Thyroid gland (tissue), 4 donors: ENCODE data around the gene EIF6. TPM values are rescaled to one million over a fixed set of nuclear protein-coding genes. Genes with fewer than 3 reads are reported as not detected.

Source experiments
- DNase-seq, 2 donors: peaks; one replicate each; pipeline ENCODE4 v3.0.0-alpha.2; 2019
- H3K27ac ChIP-seq, 3 donors: fragments of 200-600 bp; sonication (generic); 1 replicate in 2 of 3; 2 replicates in 1 of 3; pipeline ENCODE4 v1.5.1; 2016 to 2019; ENCODE audit warnings: mild to moderate bottlenecking in 1 of 3, moderate library complexity in 1 of 3
- H3K27me3 ChIP-seq: fragments of 200-600 bp; sonication (generic); one replicate; pipeline ENCODE4 v1.5.1; 2019
- H3K36me3 ChIP-seq, 2 donors: fragments of 200-600 bp; sonication (generic); one replicate each; pipeline ENCODE4 v1.5.1; 2016 to 2019
- H3K4me1 ChIP-seq, 2 donors: fragments of 200-600 bp; sonication (generic); one replicate each; pipeline ENCODE4 v1.5.1; 2017 to 2019
- H3K4me3 ChIP-seq, 3 donors: fragments of 200-600 bp; sonication (generic); replicated peaks in 1 of 3; 1 replicate in 2 of 3; 2 replicates in 1 of 3; pipeline ENCODE4 v1.5.1; 2016; ENCODE audit warnings: mild to moderate bottlenecking in 1 of 3
- H3K9me3 ChIP-seq: fragments of 200-600 bp; sonication (generic); one replicate; pipeline ENCODE4 v1.5.1; 2017
- POLR2A ChIP-seq, 2 donors: fragments of 450-650 bp; IDR thresholded peaks; one replicate each; pipeline ENCODE4 v1.6.1; 2017; ENCODE audit warnings: antibody characterized with exemption in 2 of 2, mild to moderate bottlenecking in 2 of 2, moderate library complexity in 1 of 2
- WGBS, 2 donors: methylation state at CpG; one replicate each; pipeline ENCODE4 v1.1.5; 2017; 5-methylcytosine and 5-hydroxymethylcytosine counted together
- intact Hi-C: fragments of 100-400 bp; cut with DNase I; formaldehyde crosslinking; loops from one replicate; pipeline ENCODE4 v1.15.1; 2023
- total RNA-seq, 4 donors: library from RNA; depleted of rRNA; stranded (reverse); fragments of >200 nt; gene quantifications; one replicate each; pipeline ENCODE4 v1.2.3, GENCODE V29; 2016
- TF ChIP-seq, protein P1 (sequence below), 6 experiments: fragments of 200-600 bp in 3 of 6; fragments of 450-650 bp in 3 of 6; sonication (generic) in 3 of 6; IDR thresholded peaks; one replicate each; pipeline ENCODE4 v1.5.1; 2016 to 2019; ENCODE audit warnings: antibody characterized with exemption in 6 of 6, mild to moderate bottlenecking in 2 of 6, inconsistent platforms in 1 of 6, moderate library complexity in 1 of 6

EIF6 gene
- total RNA-seq, 4 donors from 2014 or later: 30.3 to 94.2 (median 65.7) TPM

DNA sequence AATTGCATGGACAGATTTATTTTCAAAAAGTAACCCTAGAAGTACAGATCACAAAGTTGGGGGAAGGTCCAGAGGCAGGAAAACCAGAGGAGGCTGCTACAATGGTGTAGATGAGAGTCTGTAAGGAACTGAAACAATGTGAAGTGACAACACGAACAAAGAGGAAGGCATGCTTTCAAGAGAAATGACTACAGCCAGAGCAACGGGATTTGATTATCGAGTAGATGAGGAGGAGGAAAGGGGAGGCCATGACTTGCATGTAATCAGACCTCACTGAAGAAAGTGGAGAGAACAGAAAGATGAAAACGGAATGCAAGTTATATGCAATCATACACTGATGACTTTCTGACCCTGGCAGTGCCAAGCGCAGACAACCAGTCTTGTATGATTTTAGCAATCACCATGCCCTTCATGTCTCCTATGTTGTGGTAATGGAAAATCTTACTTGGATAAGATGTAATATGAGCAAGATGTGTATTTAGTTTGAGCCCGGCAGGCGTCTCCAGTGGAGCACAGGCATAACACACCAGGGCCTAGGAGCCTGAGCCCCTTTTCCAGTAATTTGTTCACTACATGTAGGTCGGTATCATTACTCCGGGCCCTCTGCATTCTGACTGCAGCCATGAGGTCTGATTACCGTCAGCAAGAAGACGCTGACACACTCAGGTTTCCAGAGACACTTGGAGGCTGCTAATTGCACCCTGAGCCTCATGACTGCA lies 41.6 kb upstream of the EIF6 start:
- Histone ChIP-seq H3K27ac (peak overlapping the region in 1 of 3 donors; percentile 40), H3K36me3 (no peaks in the 10 kb centered on the region), H3K9me3 (no peaks in the 10 kb centered on the region), H3K4me3 (no peak overlapping the region), H3K27me3 (no peaks in the 10 kb centered on the region), H3K4me1 (peaks cover 15% of the 10 kb centered on the region in 2 donors)
- no peak for TF ChIP-seq POLR2A (IDR thresholded peaks at IDR 0.05)
- TF ChIP-seq, protein P1, sequence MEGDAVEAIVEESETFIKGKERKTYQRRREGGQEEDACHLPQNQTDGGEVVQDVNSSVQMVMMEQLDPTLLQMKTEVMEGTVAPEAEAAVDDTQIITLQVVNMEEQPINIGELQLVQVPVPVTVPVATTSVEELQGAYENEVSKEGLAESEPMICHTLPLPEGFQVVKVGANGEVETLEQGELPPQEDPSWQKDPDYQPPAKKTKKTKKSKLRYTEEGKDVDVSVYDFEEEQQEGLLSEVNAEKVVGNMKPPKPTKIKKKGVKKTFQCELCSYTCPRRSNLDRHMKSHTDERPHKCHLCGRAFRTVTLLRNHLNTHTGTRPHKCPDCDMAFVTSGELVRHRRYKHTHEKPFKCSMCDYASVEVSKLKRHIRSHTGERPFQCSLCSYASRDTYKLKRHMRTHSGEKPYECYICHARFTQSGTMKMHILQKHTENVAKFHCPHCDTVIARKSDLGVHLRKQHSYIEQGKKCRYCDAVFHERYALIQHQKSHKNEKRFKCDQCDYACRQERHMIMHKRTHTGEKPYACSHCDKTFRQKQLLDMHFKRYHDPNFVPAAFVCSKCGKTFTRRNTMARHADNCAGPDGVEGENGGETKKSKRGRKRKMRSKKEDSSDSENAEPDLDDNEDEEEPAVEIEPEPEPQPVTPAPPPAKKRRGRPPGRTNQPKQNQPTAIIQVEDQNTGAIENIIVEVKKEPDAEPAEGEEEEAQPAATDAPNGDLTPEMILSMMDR (IDR thresholded peaks at IDR 0.05): no peak
- 78 to 81% methylated on average over 11 of the region's 11 CpGs for WGBS, 2 donors
- intact Hi-C loops: no loop called here
- DNase-seq: no peak

DNA sequence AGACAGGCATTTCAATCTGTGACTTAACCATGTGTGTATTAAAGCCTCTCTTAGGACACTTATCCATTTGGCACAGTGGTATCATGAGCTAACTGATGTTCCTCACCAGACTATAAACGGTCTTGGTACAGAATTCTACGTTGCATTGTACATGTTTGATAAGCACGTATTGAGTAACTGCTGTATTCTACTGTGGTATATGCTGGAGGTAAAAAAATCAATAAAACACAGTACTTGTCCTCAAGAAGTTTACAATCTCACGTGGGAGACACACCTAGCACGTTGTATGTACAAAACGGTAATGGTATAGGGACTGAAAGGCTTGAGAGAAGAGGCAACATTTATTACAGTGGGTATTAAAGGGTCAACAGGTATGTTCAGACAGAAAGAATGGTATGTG lies 40.8 kb upstream of the EIF6 start:
- 79 to 88% methylated on average over 6 of the region's 6 CpGs for WGBS, 2 donors
- intact Hi-C loops: no loop called here
- DNase-seq: no peak
- Histone ChIP-seq H3K4me1 (peaks cover 15% of the 10 kb centered on the region in 2 donors), H3K27ac (no peak overlapping the region), H3K36me3 (no peaks in the 10 kb centered on the region), H3K9me3 (no peaks in the 10 kb centered on the region), H3K4me3 (no peak overlapping the region), H3K27me3 (no peaks in the 10 kb centered on the region)
- TF ChIP-seq POLR2A (IDR thresholded peaks at IDR 0.05): no peak

DNA sequence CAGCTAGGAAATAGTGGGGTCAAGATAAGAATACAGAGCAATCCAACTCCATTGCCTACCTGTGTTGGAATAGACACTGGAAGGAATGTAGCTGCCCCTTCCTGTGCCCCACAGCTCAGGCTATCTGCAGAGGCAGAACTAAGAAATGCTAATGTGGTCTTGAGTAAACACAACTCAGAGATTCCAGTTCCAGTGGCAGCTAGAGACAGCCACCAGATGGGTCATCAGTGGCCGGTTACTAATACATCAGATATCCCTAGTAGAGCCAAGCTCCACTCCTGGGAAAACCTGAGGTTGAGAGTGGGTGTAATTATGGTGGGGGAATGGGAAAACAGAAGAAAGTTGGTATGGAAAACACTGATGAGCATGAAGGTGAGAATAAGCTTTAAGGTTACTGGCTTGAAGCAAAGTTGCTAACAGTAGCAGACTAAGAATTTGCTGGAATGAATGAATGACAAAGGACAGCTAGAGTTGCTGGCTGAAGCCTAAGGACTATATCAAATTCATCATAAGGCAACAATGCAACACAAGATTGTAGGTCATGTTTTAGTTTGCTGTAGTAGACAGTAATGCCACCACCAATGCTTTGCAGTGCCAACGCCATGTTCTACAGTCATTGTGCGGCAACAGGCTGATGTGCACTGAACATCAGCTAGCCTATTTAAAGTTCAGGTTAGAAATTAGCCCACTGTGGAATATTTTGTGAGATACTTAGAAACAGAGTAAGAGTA lies 36.0 kb upstream of the EIF6 start:
- no peak overlapping the region for H3K27ac ChIP-seq
- no peaks in the 10 kb centered on the region for H3K36me3 ChIP-seq

DNA sequence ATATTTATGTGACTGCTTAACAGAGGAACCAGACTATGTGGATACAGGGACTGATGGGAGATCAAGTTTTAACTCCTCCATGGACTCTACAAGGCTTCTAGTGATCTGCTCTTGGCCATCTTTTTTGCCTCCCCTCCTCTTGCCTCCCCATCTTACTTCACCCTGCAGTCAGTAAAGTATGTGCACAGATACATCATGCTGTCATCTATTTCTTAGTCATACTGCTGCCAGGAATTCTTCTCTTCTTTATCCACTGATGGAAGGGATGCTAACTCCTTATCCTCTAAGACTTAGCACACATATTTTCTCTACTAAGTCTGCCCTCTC lies 35.3 kb upstream of the EIF6 start:
- no peaks in the 10 kb centered on the region for H3K36me3 ChIP-seq
- DNase-seq: no peak
- intact Hi-C loops: no loop called here
- no peaks in the 10 kb centered on the region for H3K27me3 ChIP-seq
- TF ChIP-seq POLR2A (IDR thresholded peaks at IDR 0.05): no peak
- TF ChIP-seq, protein P1 (IDR thresholded peaks at IDR 0.05): no peak
- peaks cover 31 to 38% of the 10 kb centered on the region in 2 donors for H3K4me1 ChIP-seq
- H3K4me3 ChIP-seq: no peak overlapping the region
- no peaks in the 10 kb centered on the region for H3K9me3 ChIP-seq
- H3K27ac ChIP-seq: no peak overlapping the region

More for the DNA sequence above, 36.0 kb upstream of the EIF6 start:
- Histone ChIP-seq H3K27me3 (no peaks in the 10 kb centered on the region), H3K4me1 (peaks cover 27 to 32% of the 10 kb centered on the region in 2 donors), H3K9me3 (no peaks in the 10 kb centered on the region), H3K4me3 (no peak overlapping the region)
- WGBS, 2 donors: 82 to 83% methylated on average over 3 of the region's 3 CpGs
- TF ChIP-seq, protein P1 (IDR thresholded peaks at IDR 0.05): no peak
- TF ChIP-seq POLR2A (IDR thresholded peaks at IDR 0.05): no peak
- intact Hi-C loops: no loop called here
- no peak for DNase-seq

DNA sequence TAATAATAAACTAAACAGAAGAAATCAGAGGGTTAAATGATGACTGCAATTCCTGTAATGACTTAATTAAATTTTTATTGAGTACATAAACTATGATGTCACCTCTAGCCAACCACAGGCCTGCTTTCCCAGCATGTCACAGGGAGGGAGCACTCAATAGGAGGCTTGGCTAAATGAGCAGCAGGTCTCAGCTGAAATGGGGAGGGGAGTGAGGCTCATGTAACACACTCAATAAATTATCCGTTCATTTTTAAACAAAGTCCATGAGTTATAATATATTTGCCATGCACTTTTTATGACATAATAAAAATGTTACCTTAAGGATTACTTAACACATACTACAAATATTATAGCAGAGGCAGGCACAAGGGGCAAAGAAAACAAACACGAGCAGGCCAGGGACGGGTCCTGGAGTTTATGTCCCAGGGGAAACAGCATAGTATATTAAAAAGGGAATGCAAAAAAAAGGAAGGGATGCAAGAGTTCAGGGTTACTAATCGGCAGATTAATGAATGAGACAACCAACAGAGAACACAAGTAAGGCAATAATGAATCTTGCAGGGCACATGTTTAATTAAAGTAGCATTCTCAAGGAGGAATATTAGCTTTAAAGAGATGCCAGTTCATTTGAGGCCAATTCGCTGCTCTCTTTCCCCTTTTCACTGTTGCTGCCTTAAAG lies 34.8 kb upstream of the EIF6 start:
- no peaks in the 10 kb centered on the region for H3K36me3 ChIP-seq
- no peak overlapping the region for H3K4me3 ChIP-seq
- no peaks in the 10 kb centered on the region for H3K9me3 ChIP-seq
- TF ChIP-seq, protein P1 (IDR thresholded peaks at IDR 0.05): no peak
- TF ChIP-seq POLR2A (IDR thresholded peaks at IDR 0.05): no peak
- H3K27me3 ChIP-seq: no peaks in the 10 kb centered on the region
- WGBS, 2 donors: 49 to 53% methylated on average over 5 of the region's 5 CpGs
- peak overlapping the region in 1 of 3 donors; percentile 95 for H3K27ac ChIP-seq
- no peak for DNase-seq
- peaks cover 36 to 42% of the 10 kb centered on the region in 2 donors for H3K4me1 ChIP-seq
- intact Hi-C loops: no loop called here
